ENCODE data around the gene NUP50. TPM values are rescaled to one million over a fixed set of nuclear protein-coding genes. Genes with fewer than 3 reads are reported as not detected.

NUP50 gene
- total RNA-seq, 2 donors from 2014 or later, result 89.3 to 99.2 TPM

GRCh38 chr22:45202333-45203149 is 38.8 kb downstream of the NUP50 start:
- no peaks in the 10 kb centered on the region for H3K9me3 ChIP-seq (ENCODE audit: control insufficient read depth, low read length, poor library complexity, severe bottlenecking)

GRCh38 chr22:45203150-45203951 is 39.6 kb downstream of the NUP50 start:
- ATAC-seq (no peak), DNase-seq (no peak)
- H3K4me1 Mint-ChIP-seq, result peaks cover 4% of the 10 kb centered on the region
- no peak overlapping the region for H3K27ac Mint-ChIP-seq
- no peaks in the 10 kb centered on the region for H3K9me3 ChIP-seq (ENCODE audit: control insufficient read depth, low read length, poor library complexity, severe bottlenecking)
- peaks cover 3% of the 10 kb centered on the region for H3K36me3 Mint-ChIP-seq (ENCODE audit: low read depth)
- no peak overlapping the region for H3K4me3 Mint-ChIP-seq
- H3K27me3 Mint-ChIP-seq, result no peaks in the 10 kb centered on the region

More at GRCh38 chr22:45202333-45203149, 38.8 kb downstream of the NUP50 start:
- Mint-ChIP-seq H3K4me3 (no peak overlapping the region), H3K4me1 (peaks cover 4% of the 10 kb centered on the region), H3K27me3 (no peaks in the 10 kb centered on the region), H3K27ac (no peak overlapping the region), H3K36me3 (ENCODE audit: low read depth) (peaks cover 6% of the 10 kb centered on the region)
- DNase-seq, result no peak
- ATAC-seq, result no peak

- ATAC-seq (no peak), DNase-seq (no peak)
- no peak overlapping the region for H3K4me3 Mint-ChIP-seq
- no peak overlapping the region for H3K27ac Mint-ChIP-seq
- peaks cover 3% of the 10 kb centered on the region for H3K36me3 Mint-ChIP-seq (ENCODE audit: low read depth)
- no peaks in the 10 kb centered on the region for H3K27me3 Mint-ChIP-seq
- H3K4me1 Mint-ChIP-seq, result peaks cover 4% of the 10 kb centered on the region
- no peaks in the 10 kb centered on the region for H3K9me3 ChIP-seq (ENCODE audit: control insufficient read depth, low read length, poor library complexity, severe bottlenecking)
These were observed 40.5 kb downstream of the NUP50 start for GRCh38 chr22:45204241-45204640.

- Mint-ChIP-seq H3K36me3 (ENCODE audit: low read depth) (peaks cover 3% of the 10 kb centered on the region), H3K4me3 (no peak overlapping the region), H3K4me1 (peaks cover 7% of the 10 kb centered on the region), H3K27me3 (no peaks in the 10 kb centered on the region), H3K27ac (no peak overlapping the region)
- no peaks in the 10 kb centered on the region for H3K9me3 ChIP-seq (ENCODE audit: control insufficient read depth, low read length, poor library complexity, severe bottlenecking)
- no peak for ATAC-seq
- no peak for DNase-seq
These were observed 41.1 kb downstream of the NUP50 start for GRCh38 chr22:45204819-45205218.

GRCh38 chr22:45205276-45205925 is 41.7 kb downstream of the NUP50 start:
- ATAC-seq, result no peak
- H3K27ac Mint-ChIP-seq, result no peak overlapping the region

GRCh38 chr22:45206233-45206632 is 42.5 kb downstream of the NUP50 start:
- no peak for DNase-seq
- Mint-ChIP-seq H3K4me1 (peaks cover 8% of the 10 kb centered on the region), H3K4me3 (no peak overlapping the region), H3K27me3 (no peaks in the 10 kb centered on the region), H3K27ac (no peak overlapping the region), H3K36me3 (ENCODE audit: low read depth) (peaks cover 3% of the 10 kb centered on the region)
- ATAC-seq, result no peak
- H3K9me3 ChIP-seq (ENCODE audit: control insufficient read depth, low read length, poor library complexity, severe bottlenecking), result no peaks in the 10 kb centered on the region

More at GRCh38 chr22:45205276-45205925, 41.7 kb downstream of the NUP50 start:
- Mint-ChIP-seq H3K4me3 (no peak overlapping the region), H3K4me1 (peaks cover 8% of the 10 kb centered on the region), H3K36me3 (ENCODE audit: low read depth) (peaks cover 3% of the 10 kb centered on the region), H3K27me3 (no peaks in the 10 kb centered on the region)
- H3K9me3 ChIP-seq (ENCODE audit: control insufficient read depth, low read length, poor library complexity, severe bottlenecking), result no peaks in the 10 kb centered on the region
- DNase-seq, result no peak

GRCh38 chr22:45207533-45207932 is 43.8 kb downstream of the NUP50 start:
- Mint-ChIP-seq H3K27ac (no peak overlapping the region), H3K27me3 (no peaks in the 10 kb centered on the region), H3K36me3 (ENCODE audit: low read depth) (peaks cover 3% of the 10 kb centered on the region), H3K4me3 (no peak overlapping the region), H3K4me1 (peaks cover 12% of the 10 kb centered on the region)
- no peak for DNase-seq
- no peaks in the 10 kb centered on the region for H3K9me3 ChIP-seq (ENCODE audit: control insufficient read depth, low read length, poor library complexity, severe bottlenecking)
- ATAC-seq, result no peak

- Mint-ChIP-seq H3K4me3 (no peak overlapping the region), H3K27me3 (no peaks in the 10 kb centered on the region), H3K27ac (no peak overlapping the region), H3K4me1 (peaks cover 12% of the 10 kb centered on the region), H3K36me3 (ENCODE audit: low read depth) (peaks cover 3% of the 10 kb centered on the region)
- DNase-seq (no peak), ATAC-seq (no peak)
- no peaks in the 10 kb centered on the region for H3K9me3 ChIP-seq (ENCODE audit: control insufficient read depth, low read length, poor library complexity, severe bottlenecking)
These were observed 44.4 kb downstream of the NUP50 start for GRCh38 chr22:45207981-45208664.

- no peak overlapping the region for H3K4me3 Mint-ChIP-seq
- no peaks in the 10 kb centered on the region for H3K27me3 Mint-ChIP-seq
- H3K27ac Mint-ChIP-seq, result no peak overlapping the region
- peaks cover 3% of the 10 kb centered on the region for H3K36me3 Mint-ChIP-seq (ENCODE audit: low read depth)
- H3K9me3 ChIP-seq (ENCODE audit: control insufficient read depth, low read length, poor library complexity, severe bottlenecking), result no peaks in the 10 kb centered on the region
- DNase-seq (no peak), ATAC-seq (no peak)
- peaks cover 12% of the 10 kb centered on the region for H3K4me1 Mint-ChIP-seq
These were observed 44.9 kb downstream of the NUP50 start for GRCh38 chr22:45208696-45208992.

- no peaks in the 10 kb centered on the region for H3K9me3 ChIP-seq (ENCODE audit: control insufficient read depth, low read length, poor library complexity, severe bottlenecking)
- DNase-seq (peak in 2 of 3 donors; percentile 16 to 33), ATAC-seq (peak; percentile 56)
- H3K4me3 Mint-ChIP-seq, result no peak overlapping the region
- no peaks in the 10 kb centered on the region for H3K27me3 Mint-ChIP-seq
- peaks cover 12% of the 10 kb centered on the region for H3K4me1 Mint-ChIP-seq
- peaks cover 3% of the 10 kb centered on the region for H3K36me3 Mint-ChIP-seq (ENCODE audit: low read depth)
- H3K27ac Mint-ChIP-seq, result no peak overlapping the region
These were observed 45.5 kb downstream of the NUP50 start for GRCh38 chr22:45208993-45209838.

GRCh38 chr22:45210174-45210573 is 46.4 kb downstream of the NUP50 start:
- DNase-seq (no peak), ATAC-seq (no peak)
- Mint-ChIP-seq H3K4me3 (no peak overlapping the region), H3K27ac (no peak overlapping the region), H3K4me1 (peaks cover 12% of the 10 kb centered on the region), H3K36me3 (ENCODE audit: low read depth) (peaks cover 3% of the 10 kb centered on the region), H3K27me3 (no peaks in the 10 kb centered on the region)
- no peaks in the 10 kb centered on the region for H3K9me3 ChIP-seq (ENCODE audit: control insufficient read depth, low read length, poor library complexity, severe bottlenecking)

GRCh38 chr22:45210577-45210976 is 46.9 kb downstream of the NUP50 start:
- H3K27ac Mint-ChIP-seq, result no peak overlapping the region
- no peaks in the 10 kb centered on the region for H3K9me3 ChIP-seq (ENCODE audit: control insufficient read depth, low read length, poor library complexity, severe bottlenecking)
- H3K4me1 Mint-ChIP-seq, result peaks cover 12% of the 10 kb centered on the region
- H3K36me3 Mint-ChIP-seq (ENCODE audit: low read depth), result peaks cover 3% of the 10 kb centered on the region
- no peak for ATAC-seq
- DNase-seq, result no peak
- no peaks in the 10 kb centered on the region for H3K27me3 Mint-ChIP-seq
- H3K4me3 Mint-ChIP-seq, result no peak overlapping the region
